GM12891 (cell line): ENCODE measurements around the gene TPO.
"Not testable (repeated sequence)": the region's sequence is repeated elsewhere in the genome, so short reads cannot be mapped to it uniquely, and the experiment has no call there.

Experiments used
- DNase-seq: peaks from one replicate; pipeline ENCODE4 v3.0.0; 2011; ENCODE audit warnings: low spot score; ENCODE audit not compliant: insufficient read length
- FAIRE-seq: peaks from 2 replicates; lab custom pipeline; 2011; peaks lifted over from hg19 to GRCh38; lab: Jason Lieb, UNC
- PAX5 ChIP-seq: IDR thresholded peaks from 2 replicates; pipeline ENCODE4 v1.6.1; 2011; ENCODE audit warnings: low read length, moderate library complexity, mild to moderate bottlenecking; ENCODE audit not compliant: insufficient read depth, severe bottlenecking
- POLR2A ChIP-seq: IDR thresholded peaks from 2 replicates; pipeline ENCODE4 v1.6.1; 2011; ENCODE audit warnings: low read depth, low read length, control low read depth
- POLR2AphosphoS5 ChIP-seq: IDR thresholded peaks from 2 replicates; pipeline ENCODE4 v1.6.1; 2011; ENCODE audit warnings: low read depth, low read length, control low read depth
- POU2F2 ChIP-seq: IDR thresholded peaks from 2 replicates; pipeline ENCODE4 v1.6.1; 2011; ENCODE audit warnings: low read depth, mild to moderate bottlenecking, control low read depth, low read length, moderate library complexity
- SPI1 ChIP-seq: IDR thresholded peaks from 2 replicates; pipeline ENCODE4 v1.6.1; 2011; ENCODE audit warnings: low read depth, low read length, control low read depth
- TAF1 ChIP-seq: IDR thresholded peaks from 2 replicates; pipeline ENCODE4 v1.6.1; 2011; ENCODE audit warnings: low read depth, low read length, control low read depth

The TPO gene

DNA sequence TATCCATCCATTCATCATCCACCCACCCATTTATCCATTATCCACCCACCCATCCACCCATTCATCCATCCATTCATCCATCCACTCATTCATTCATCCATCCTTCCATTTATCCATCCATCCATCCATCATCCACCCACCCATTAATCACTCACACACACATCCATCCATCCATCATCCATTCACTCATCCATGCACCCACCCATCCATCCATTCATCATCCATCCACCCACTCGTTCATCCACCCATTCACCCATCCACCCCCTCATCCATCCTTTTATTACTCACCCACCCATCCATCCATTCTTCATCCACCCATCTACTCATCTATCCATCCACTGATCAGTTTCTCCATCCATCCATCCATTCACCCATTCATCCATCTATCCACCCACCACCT is 8.1 kb upstream of the TPO start:
- no peak for FAIRE-seq
- no peak for TF ChIP-seq TAF1
- TF ChIP-seq POLR2AphosphoS5, result no peak
- TF ChIP-seq POU2F2, result no peak
- no peak for TF ChIP-seq SPI1
- no peak for TF ChIP-seq PAX5
- TF ChIP-seq POLR2A, result no peak
- no peak for DNase-seq

DNA sequence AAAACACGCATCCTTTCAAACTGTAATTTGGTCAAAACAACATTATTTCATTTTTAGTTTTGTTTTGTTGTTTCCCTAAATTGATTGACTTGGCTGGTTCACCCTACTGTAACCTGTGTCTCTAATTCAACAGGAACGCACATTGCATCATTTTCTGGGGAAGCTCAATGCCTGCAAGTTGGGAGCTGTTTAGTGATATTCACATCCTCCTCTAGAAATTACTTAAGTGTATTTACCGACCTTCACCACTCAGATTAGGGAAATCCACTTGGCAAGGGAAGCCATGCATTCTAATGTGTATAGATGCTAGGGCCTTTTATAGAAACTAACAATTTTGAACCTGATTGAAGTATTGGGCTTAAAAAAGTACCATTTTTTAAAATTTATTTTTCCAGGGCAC is 7.3 kb upstream of the TPO start:
- DNase-seq, result no peak
- no peak for FAIRE-seq
- TF ChIP-seq POLR2A (no peak), SPI1 (no peak), POLR2AphosphoS5 (no peak), POU2F2 (no peak), PAX5 (no peak), TAF1 (no peak)

DNA sequence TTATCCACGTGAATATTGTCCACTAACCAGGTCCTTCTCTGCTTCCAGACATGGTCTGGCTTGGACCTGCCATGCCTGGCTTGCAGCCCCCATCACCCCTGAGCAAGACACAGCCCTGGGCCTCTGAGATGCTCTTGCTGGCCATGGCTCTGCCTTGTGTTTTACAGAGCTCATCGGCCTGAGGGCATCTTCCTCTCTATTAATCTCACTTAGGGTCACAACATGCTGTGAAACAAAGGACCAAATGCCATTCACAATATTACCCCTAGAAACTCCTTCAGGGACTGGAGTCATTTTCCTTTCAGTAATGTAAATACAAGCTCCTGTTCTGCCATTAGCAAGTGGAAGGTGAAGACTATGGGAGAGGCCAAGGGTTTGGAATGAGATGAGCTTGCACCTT is 6.8 kb upstream of the TPO start:
- DNase-seq (no peak), FAIRE-seq (no peak)
- no peak for TF ChIP-seq POLR2A
- TF ChIP-seq TAF1, result no peak
- TF ChIP-seq PAX5, result no peak
- no peak for TF ChIP-seq POLR2AphosphoS5
- no peak for TF ChIP-seq SPI1
- TF ChIP-seq POU2F2, result no peak

DNA sequence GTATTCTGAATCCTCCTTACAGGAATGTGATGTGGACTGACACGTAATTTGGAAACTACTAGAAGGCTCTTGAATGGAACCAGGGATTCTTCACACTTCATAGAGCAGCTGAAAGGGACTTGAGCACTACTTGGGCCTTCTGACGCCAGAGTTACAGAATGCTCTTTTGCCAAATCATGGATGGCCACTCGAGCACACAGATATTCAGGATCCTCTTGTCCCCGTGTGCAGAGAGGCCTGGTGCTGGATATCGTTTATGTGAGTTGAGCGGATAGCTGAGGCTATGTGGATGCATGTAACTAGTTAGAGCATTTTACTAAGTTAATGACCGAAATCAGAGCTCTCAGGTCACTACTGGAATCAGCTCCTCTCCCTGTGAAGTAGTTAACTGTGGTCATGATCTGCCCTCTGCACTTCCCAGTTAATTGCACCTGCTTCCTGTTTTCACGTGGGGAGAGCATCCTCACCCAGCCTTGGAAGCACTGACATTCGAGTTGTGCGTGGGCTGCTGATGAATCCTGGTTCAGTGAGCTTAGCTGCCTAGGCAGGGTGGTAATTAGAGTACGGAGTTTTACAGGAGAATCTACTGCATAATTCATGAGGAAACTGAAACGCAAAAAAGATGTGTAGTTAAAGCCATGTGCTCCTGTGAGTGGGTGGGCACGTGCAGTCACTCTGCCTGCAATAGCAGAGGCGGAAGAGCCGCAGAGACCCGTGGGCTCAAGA is 5.2 kb upstream of the TPO start:
- no peak for DNase-seq
- FAIRE-seq, result no peak
- no peak for TF ChIP-seq TAF1
- no peak for TF ChIP-seq POU2F2
- no peak for TF ChIP-seq POLR2AphosphoS5
- no peak for TF ChIP-seq SPI1
- no peak for TF ChIP-seq POLR2A
- TF ChIP-seq PAX5, result no peak

DNA sequence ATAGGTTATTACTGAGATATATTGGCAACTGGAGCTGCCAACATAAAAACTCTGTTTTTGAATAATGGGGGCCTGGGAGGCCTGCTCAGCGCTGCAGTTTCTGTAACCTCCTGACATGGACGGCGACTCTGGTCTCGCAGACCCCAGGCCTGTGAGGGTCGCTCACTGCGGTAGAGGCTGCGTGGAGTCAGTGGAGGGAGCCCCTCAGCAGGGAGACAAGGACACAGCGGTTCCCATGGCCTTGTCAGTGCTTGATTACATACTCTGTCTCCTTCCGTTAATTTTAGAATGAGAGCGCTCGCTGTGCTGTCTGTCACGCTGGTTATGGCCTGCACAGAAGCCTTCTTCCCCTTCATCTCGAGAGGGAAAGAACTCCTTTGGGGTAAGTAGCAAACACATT is 858 bp downstream of the TPO start:
- no peak for TF ChIP-seq POLR2A
- no peak for TF ChIP-seq PAX5
- TF ChIP-seq SPI1, result no peak
- TF ChIP-seq POLR2AphosphoS5, result no peak
- TF ChIP-seq TAF1, result no peak
- TF ChIP-seq POU2F2, result no peak
- DNase-seq (no peak), FAIRE-seq (no peak)

DNA sequence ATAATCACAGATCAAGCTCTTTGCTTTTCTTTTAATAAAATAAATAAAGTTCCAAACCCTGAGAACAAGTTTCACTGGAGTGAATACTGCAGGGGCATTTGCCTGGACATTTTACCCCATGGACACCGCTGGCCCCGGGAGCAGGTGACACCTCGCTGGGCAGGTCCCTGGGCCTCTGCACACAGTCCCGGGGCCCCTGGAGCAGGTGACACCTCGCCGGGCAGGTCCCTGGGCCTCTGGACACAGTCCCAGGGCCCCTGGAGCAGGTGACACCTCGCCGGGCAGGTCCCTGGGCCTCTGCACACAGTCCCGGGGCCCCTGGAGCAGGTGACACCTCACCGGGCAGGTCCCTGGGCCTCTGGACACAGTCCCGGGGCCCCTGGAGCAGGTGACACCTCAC is 1.6 kb downstream of the TPO start:
- not testable (repeated sequence) for FAIRE-seq, DNase-seq

DNA sequence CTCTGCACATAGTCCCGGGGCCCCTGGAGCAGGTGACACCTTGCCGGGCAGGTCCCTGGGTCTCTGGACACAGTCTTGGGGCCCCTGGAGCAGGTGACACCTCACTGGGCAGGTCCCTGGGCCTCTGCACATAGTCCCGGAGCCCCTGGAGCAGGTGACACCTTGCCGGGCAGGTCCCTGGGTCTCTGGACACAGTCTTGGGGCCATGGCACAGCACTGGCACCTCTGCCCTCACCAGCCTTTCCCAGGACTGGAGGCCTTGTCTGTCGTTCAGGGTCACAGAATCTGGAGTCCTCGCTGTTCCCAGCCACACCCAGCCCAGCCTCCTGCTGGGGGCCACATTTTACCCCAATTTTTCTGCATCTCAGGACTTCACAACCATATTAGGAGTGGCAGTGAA is 2.2 kb downstream of the TPO start:
- no peak for DNase-seq
- no peak for TF ChIP-seq TAF1
- TF ChIP-seq SPI1, result no peak
- no peak for TF ChIP-seq POLR2A
- TF ChIP-seq PAX5, result no peak
- TF ChIP-seq POLR2AphosphoS5, result no peak
- no peak for TF ChIP-seq POU2F2
- no peak for FAIRE-seq

DNA sequence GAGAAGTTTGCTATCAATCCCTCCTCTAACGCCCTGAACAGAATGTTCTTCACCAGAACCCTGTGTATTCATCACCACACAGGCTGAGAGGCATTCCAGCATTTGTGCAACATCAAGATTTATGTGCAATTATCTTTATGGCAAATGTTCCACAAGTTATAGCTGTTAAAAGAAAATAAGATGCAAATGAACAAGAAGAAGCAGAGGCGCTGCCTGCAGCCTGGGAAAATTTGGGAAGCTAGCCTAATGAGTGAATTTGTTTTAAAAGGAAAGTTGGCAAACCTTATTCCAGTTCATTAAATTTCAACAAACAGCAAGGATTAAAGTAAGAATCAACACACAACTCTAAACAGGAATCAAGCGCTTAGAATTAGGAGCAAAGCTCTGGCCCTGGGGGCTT is 5.3 kb downstream of the TPO start:
- TF ChIP-seq TAF1, result no peak
- TF ChIP-seq POLR2AphosphoS5, result no peak
- no peak for TF ChIP-seq POLR2A
- TF ChIP-seq PAX5, result no peak
- TF ChIP-seq POU2F2, result no peak
- no peak for TF ChIP-seq SPI1
- FAIRE-seq (no peak), DNase-seq (no peak)

DNA sequence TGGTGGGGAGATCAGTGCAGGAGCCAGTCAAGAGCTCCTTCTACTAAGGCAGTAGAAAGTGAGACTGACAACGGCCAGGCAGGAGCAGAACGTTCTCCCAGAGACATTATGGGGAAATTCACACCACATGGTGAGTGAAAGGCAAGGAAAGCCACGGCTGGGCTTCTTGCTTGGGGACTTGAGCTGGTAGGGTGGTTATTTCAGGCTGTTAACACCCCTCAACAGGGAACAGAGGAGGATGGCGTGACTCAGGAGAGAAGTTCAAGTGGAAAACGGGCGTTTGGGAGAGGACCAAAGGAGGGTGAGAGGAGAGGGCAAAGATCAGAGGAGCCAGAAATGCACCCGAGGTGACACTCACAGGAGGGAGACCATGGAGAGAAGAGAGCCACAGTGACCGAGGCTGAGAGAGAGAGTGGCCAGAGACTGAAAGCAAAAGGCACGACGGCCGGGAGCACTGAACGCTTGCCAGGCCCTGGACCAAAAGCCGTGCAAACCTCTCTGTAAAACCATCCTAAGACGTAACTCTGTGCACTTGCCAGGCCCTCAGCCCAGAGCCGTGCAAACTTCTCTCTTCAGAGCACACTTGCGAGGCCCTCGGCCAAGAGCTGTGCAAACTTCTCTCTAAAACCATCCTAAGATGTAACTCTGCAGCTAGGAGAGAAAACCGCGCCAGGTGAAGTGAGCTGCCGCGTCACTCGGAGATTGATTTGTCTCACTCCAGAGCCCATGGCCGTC is 7.7 kb downstream of the TPO start:
- DNase-seq (no peak), FAIRE-seq (no peak)
- no peak for TF ChIP-seq POU2F2
- TF ChIP-seq SPI1, result no peak
- no peak for TF ChIP-seq POLR2A
- no peak for TF ChIP-seq PAX5

DNA sequence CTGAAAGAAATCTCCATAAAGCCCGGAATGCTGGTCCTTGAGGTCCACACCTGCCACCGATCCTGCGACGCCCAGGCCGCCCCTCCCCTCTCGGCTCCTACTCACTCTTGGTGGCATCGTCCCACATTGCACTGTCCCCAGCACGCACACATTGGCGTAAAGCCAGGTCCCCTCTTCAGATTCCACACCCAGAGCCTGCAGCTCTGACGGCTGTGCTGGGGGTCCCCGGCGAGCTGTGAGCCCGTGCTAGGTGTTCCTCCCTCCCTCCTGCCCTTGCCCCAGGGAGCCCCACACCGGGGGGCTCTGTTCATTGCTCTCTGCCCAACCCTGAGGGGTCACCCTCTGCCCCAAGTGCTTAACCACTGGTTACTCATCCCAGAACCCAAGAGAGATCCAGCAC is 8.5 kb downstream of the TPO start:
- no peak for TF ChIP-seq POLR2A
- no peak for TF ChIP-seq POLR2AphosphoS5
- no peak for TF ChIP-seq SPI1
- TF ChIP-seq TAF1, result no peak
- no peak for TF ChIP-seq POU2F2
- no peak for TF ChIP-seq PAX5
- no peak for DNase-seq
- FAIRE-seq, result no peak
